ENCODE results near the gene SLC6A9.

Gene SLC6A9

DNA sequence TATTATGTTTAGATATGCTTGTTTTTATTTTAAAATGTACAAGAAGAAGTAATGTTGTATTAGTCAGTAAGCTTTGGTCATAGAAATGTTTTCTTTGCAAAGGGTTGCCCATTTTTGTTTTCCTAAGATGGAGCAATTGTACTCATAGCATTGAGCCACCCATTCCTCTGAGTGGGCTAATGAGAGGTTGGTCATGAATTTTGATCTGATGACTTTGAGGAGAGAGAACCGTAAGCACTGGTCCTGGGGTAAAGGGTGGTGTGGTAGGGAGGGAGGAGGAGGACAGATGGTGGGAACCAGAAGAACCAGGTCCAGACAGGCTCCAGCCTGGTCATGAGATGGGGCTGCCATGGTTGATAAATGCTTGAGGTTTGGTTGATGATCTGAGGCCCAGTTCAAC lies 15.9 kb upstream of the SLC6A9 start:
- DNase-seq = no peak

DNA sequence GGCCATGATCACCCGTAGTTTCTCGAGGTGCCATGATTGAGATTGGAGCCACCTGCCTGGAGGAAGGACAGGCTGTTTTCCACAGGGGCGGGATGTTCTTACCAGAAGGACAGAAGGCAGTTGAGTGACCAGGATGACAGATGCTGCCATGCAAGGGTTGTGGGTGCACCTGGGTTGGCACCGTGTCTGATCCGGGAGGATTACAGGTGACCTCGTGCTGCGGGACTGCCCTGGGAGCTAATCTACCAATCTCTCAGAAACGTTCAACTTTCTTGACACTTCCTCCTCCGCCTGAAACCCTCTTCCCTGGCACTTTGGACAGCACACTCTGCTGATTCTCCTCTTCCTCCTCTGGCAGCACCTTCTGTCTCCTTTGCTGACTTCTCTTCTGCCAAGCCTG lies 13.8 kb upstream of the SLC6A9 start:
- DNase-seq = no peak

DNA sequence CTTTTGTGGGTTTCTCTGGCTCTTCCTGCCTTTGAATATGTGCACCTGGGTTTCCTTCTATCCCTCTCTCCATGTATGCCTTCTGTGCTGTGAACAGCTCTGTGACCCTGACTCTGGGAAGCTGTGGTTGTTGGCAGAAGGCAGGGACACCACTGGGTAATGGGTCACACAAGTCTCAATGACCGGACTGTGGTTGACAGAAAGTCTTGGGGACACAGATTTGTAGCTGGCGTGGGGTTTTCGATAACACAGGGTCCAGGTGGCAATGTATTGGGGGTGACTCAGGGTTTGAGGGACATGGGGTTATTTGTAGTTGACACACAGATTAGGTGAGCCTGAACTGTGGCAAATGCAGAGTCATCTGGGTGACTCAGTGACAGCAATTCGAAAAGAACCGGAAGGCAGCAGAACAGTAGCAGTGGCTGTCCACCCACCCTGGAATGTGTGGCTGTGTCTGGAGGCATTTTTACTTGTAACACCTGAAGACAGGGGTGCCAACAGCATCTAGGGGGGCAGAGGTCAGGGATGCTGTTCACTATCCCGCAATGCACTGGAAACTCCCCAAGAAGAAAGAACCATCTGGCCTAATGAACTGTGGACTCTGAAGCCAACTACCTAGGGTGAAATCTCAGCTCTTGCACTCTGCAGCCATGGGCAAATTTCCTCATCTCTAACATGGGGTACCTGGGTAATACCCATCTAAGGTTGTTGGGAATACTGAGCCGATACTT lies 13.0 kb upstream of the SLC6A9 start:
- DNase-seq = no peak

GRCh38 chr1:44043176-44044070 lies 12.2 kb upstream of the SLC6A9 start:
- DNase-seq = no peak

- no peak for DNase-seq
Measured at GRCh38 chr1:44040846-44041245, 9.6 kb upstream of the SLC6A9 start.

DNA sequence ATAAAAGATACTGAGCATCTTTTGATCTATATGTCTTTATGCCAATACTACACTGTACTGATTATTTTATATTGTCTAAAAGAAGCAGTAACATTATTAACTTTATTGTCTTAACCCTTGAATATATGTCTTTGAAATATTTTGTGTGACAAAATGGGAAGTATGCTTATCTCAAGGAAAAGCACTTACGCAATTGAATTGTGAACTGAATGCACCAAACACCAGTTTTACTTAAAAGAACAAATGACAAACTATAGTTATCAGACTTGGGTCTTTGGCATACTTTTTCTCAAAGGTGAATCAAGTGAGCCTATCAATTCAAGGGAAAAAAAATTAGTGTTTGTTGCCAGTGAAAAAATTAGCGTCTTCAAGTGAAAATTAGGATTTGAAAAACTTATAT lies 9.2 kb upstream of the SLC6A9 start:
- no peak for DNase-seq

GRCh38 chr1:44038876-44039657 lies 7.8 kb upstream of the SLC6A9 start:
- no peak for DNase-seq

- no peak for DNase-seq
Measured at GRCh38 chr1:44037154-44037553, 5.9 kb upstream of the SLC6A9 start.

- peak; percentile 77 for DNase-seq
Measured at GRCh38 chr1:44036409-44037139, 5.3 kb upstream of the SLC6A9 start.

DNA sequence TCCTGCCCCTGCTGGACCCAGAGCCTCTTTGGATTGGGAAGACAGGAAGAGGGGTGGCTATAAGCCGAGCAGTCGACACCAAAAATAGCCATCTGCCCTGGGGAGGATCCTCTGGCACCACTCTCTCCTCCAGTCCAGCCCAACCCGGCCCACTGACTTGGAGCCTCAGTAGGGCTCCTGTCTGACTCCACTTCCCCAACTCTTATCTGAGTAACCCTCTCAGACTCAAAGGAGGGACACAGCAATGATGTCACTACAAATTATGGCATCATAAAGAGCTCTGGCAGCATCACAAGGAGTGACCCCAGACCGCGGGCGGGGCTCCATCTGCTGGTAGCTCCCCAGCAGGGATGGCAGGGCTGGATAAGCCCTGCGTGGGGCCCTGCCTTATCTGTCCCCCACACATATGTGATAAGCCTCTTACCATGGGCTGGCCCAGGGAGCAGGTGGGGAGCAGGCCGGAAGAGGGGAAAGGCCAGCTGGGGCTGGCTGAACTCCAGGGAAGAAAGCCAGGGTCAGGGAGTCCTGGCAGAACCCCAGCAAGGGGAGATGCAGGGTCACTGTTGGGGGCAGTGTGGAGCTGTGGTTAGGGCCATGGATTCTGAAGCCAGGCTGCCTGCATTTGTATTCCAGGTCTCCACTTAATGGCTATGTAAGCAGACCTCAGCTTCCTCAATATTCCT lies 4.6 kb upstream of the SLC6A9 start:
- DNase-seq = no peak

GRCh38 chr1:44034976-44035716 lies 3.9 kb upstream of the SLC6A9 start:
- DNase-seq = no peak

- no peak for DNase-seq
Measured at GRCh38 chr1:44034423-44034822, 3.2 kb upstream of the SLC6A9 start.

GRCh38 chr1:44033756-44034155 lies 2.5 kb upstream of the SLC6A9 start:
- DNase-seq = no peak

DNA sequence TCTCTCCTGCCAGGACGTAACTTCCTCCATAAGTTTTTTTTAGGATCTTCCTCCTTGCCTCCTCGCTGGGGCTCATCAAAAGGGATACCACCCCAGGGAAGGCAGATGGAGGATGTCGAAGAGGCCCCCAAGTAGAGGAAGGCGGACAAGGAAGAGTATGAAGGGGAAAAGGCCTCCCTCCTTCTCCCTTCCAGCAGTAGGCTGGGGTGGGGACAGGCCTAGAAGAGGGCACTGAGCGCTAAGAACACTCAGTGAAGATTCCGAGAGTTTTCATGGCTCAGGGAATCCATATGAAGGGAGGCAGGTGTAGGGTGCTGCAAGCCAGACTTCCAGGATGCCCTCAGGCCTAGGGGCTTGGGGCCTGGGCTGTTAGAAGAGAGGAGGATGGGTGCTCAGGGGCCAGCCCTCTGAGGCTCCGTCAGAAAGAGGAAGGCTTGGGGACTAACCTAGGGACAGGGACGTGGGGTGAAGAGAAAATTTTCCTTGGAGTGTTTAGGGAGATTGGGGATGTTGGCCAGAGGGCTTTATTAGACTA lies 1.8 kb upstream of the SLC6A9 start:
- DNase-seq = no peak

- DNase-seq = no peak
Measured at GRCh38 chr1:44032170-44032790, 1.0 kb upstream of the SLC6A9 start.

GRCh38 chr1:44030605-44031251 lies 534 bp downstream of the SLC6A9 start:
- DNase-seq = peak; percentile 73

DNA sequence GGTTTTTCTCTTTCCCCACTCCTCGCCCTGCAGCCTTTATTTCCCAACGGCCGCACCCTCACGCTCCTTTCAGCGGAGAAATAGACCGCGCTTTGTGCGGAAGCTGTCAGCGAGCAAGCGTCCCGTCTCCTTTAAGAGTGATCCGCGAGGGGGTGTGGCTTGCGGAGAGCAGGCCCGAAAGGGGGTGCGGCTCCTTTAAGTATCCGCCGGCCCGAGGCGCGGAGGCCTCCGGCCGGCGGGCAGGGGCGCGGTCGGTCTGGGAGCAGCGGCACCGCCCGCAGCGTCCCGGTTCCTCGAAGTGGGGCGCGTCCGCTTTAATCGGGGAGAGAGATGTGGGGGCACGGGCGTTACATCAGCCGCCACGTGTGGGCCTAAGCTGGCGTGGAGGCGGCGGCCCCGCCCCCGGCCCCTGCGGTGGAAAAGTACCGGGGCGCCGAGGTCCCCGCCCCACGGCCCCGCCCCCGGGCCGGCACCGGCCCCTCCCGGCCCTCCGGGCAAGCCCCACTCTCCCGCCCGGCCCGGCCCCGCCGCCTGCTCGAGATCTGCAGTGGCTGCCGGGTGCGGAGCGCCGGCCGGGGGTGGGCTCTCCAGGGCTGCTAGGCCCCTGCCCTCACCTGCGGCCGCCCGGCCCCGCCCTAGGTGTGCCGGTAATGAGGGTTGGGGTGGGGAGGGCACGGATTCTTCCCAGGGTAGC lies 1.2 kb downstream of the SLC6A9 start:
- DNase-seq = peak; percentile 92

DNA sequence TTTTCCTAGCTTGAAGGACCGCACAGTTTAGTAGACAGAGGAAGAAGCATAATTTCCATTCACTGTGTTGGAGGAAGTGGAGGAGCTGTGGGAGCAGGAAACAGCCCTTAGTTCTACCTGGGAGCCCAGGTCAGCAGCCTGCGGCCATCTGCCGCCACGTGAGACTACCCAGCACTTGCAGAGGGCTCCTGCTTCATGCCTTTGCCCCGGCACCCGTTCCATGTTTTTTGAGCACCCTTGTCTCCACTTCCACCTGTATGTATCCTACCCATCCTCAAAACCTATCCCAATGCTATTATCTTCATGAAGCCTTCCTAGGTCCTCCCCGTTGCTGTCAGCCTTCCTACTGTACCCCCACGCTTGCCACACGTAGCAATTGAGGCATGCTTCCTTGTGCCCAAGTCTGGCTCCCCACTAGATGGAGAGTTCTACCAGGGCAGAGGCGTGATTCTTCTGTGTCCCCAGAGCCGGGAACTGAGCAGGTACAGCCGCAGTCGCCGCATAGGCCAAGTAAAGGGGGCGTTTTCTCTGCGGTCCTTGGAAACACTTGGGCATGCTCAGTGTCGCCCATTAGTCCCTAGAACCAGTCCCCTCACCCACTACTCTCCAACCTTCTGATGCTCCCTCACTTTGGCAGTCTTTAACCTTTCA lies 1.9 kb downstream of the SLC6A9 start:
- DNase-seq = no peak

DNA sequence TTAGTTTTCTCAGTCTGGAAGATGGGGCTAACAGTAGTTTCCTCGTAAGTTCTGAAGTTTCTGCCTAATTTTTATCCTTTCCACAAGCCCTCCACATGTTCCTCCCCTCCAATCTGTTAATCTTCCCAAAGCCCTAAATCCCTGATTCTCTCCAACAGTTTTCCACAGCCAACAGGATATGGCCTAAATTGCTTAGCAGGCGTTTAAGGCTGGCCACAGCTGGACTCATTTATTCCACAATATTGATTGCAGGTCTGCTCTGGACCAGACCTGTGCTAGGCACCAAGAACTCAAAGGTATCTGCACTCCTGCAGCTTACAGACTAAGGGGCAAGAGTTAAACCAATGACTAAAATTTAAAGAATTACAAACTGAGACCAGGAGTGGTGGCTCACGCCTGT lies 3.9 kb downstream of the SLC6A9 start:
- DNase-seq = no peak

All from CD4-positive, alpha-beta T cell treated with Interleukin-17A for 4 hours (primary cell).